GM11168 (cell line): ENCODE measurements around the gene TXNL1.
"Not testable (repeated sequence)": the region's sequence is repeated elsewhere in the genome, so short reads cannot be mapped to it uniquely, and the experiment has no call there.

Source experiments
- in situ Hi-C: fragments of 300-500 bp; cut with MboI; formaldehyde crosslinking; loops from one replicate; pipeline ENCODE4 v1.12.0; 2022; ENCODE audit warnings: low sequenced_read_pairs; ENCODE audit not compliant: unreplicated experiment

Gene TXNL1

GRCh38 chr18:56638232-56639103 lies at the start of gene TXNL1:
Gene TXNL1, minus strand, starts transcription at chr18:56638592. Its CDS starts 152 bp downstream, at chr18:56638440.
- in situ Hi-C loops: no loop called here

GRCh38 chr18:56684277-56684676 lies 45.9 kb upstream of the TXNL1 start:
- in situ Hi-C loops: no loop called here

GRCh38 chr18:56678836-56679565 lies 40.6 kb upstream of the TXNL1 start:
- in situ Hi-C loops: no loop called here

- in situ Hi-C loops: no loop called here
Observed at GRCh38 chr18:56676639-56677038, 38.2 kb upstream of the TXNL1 start.

GRCh38 chr18:56672981-56673380 lies 34.6 kb upstream of the TXNL1 start:
- in situ Hi-C loops: no loop called here

- in situ Hi-C loops: no loop called here
Observed at GRCh38 chr18:56672391-56672790, 34.0 kb upstream of the TXNL1 start.

GRCh38 chr18:56662902-56663301 lies 24.5 kb upstream of the TXNL1 start:
- in situ Hi-C loops: no loop called here

GRCh38 chr18:56662502-56662901 lies 24.1 kb upstream of the TXNL1 start:
- in situ Hi-C loops: no loop called here

GRCh38 chr18:56662063-56662408 lies 23.6 kb upstream of the TXNL1 start:
- in situ Hi-C loops: no loop called here

- in situ Hi-C loops: no loop called here
Observed at GRCh38 chr18:56661360-56662062, 23.1 kb upstream of the TXNL1 start.

GRCh38 chr18:56660655-56661054 lies 22.3 kb upstream of the TXNL1 start:
- in situ Hi-C loops: no loop called here

- in situ Hi-C loops: no loop called here
Observed at GRCh38 chr18:56659111-56659510, 20.7 kb upstream of the TXNL1 start.

- in situ Hi-C loops: no loop called here
Observed at GRCh38 chr18:56658261-56658660, 19.9 kb upstream of the TXNL1 start.

GRCh38 chr18:56654280-56654679 lies 15.9 kb upstream of the TXNL1 start:
- in situ Hi-C loops: not testable (repeated sequence)

- in situ Hi-C loops: no loop called here
Observed at GRCh38 chr18:56652802-56653201, 14.4 kb upstream of the TXNL1 start.

GRCh38 chr18:56651771-56652092 lies 13.3 kb upstream of the TXNL1 start:
- in situ Hi-C loops: no loop called here

- in situ Hi-C loops: no loop called here
Observed at GRCh38 chr18:56650944-56651770, 12.8 kb upstream of the TXNL1 start, which contains the start of gene WDR7. Gene WDR7, plus strand, starts transcription at chr18:56651359. Its CDS starts 21,157 bp downstream, at chr18:56672516.

GRCh38 chr18:56649996-56650395 lies 11.6 kb upstream of the TXNL1 start:
- in situ Hi-C loops: no loop called here

GRCh38 chr18:56647951-56648893 lies 9.8 kb upstream of the TXNL1 start:
- in situ Hi-C loops: no loop called here
